ENCODE results near the gene LMNB1. TPM values are rescaled to one million over a fixed set of nuclear protein-coding genes. Genes with fewer than 3 reads are reported as not detected.

LMNB1 gene
- total and polyA plus RNA-seq, 2 experiments from 2014 or later: 20.1 to 269 TPM

- TF ChIP-seq CREB1 (CRISPR knock-in tag; IDR thresholded peaks at IDR 0.05; ENCODE audit: low read depth) (no peak), NANOG (IDR thresholded peaks at IDR 0.05; ENCODE audit: borderline replicate concordance) (no peak)
Measured at GRCh38 chr5:126829098-126829497, 52.2 kb downstream of the LMNB1 start (continued).

- Mint-ChIP-seq H3K36me3 (ENCODE audit: low read depth) (peaks cover 92% of the 10 kb centered on the region), H3K9me3 (no peaks in the 10 kb centered on the region), H3K4me3 (no peak overlapping the region), H3K27ac (no peak overlapping the region), H3K4me1 (peaks cover 17% of the 10 kb centered on the region), H3K27me3 (ENCODE audit: insufficient read depth, low read depth, poor library complexity) (no peaks in the 10 kb centered on the region)
- H3K27me3 ChIP-seq (ENCODE audit: insufficient read depth): no peaks in the 10 kb centered on the region
- peaks cover 31% of the 10 kb centered on the region for H3K4me1 ChIP-seq (ENCODE audit: insufficient read depth)
- H3K79me2 ChIP-seq (replicated peaks; ENCODE audit: insufficient read depth): peaks cover 30% of the 10 kb centered on the region
- no peaks in the 10 kb centered on the region for H3K9me2 ChIP-seq (ENCODE audit: insufficient read depth)
- H3K4me2 ChIP-seq: no peak overlapping the region
- H3F3A ChIP-seq (replicated peaks; ENCODE audit: low read depth): no peaks in the 10 kb centered on the region; the same call in 1 of the 2 replicates
- H3K36me3 ChIP-seq (ENCODE audit: insufficient read depth): peaks cover 62% of the 10 kb centered on the region
- H2AFZ ChIP-seq: no peak overlapping the region
- H3K4me3 ChIP-seq: no peak overlapping the region
- H4K20me1 ChIP-seq (replicated peaks; ENCODE audit: insufficient read depth): peaks cover 2% of the 10 kb centered on the region
- TF ChIP-seq JUNB (IDR thresholded peaks at IDR 0.05; ENCODE audit: unreplicated experiment): no peak
- no peak for TF ChIP-seq CREB1 (CRISPR knock-in tag; IDR thresholded peaks at IDR 0.05; ENCODE audit: low read depth)
- no peak for TF ChIP-seq ZNF114 (CRISPR knock-in tag; IDR thresholded peaks at IDR 0.05)
- TF ChIP-seq POLR2AphosphoS5 (IDR thresholded peaks at IDR 0.05; ENCODE audit: low read depth): no peak
- no peak for TF ChIP-seq CTCF (conservative IDR thresholded peaks at IDR 0.05; ENCODE audit: low read depth in 2 of 2)
- no peak for TF ChIP-seq ZNF331 (CRISPR knock-in tag; IDR thresholded peaks at IDR 0.05; ENCODE audit: low read depth)
- no peak for TF ChIP-seq ETS1 (IDR thresholded peaks at IDR 0.05)
- TF ChIP-seq REST (IDR thresholded peaks at IDR 0.05; ENCODE audit: unreplicated experiment): no peak
- TF ChIP-seq STAT1 (IDR thresholded peaks at IDR 0.05; ENCODE audit: unreplicated experiment): no peak
- no peak for TF ChIP-seq ZNF462 (CRISPR knock-in tag; IDR thresholded peaks at IDR 0.05)
- TF ChIP-seq NANOG (IDR thresholded peaks at IDR 0.05; ENCODE audit: borderline replicate concordance): no peak
- no peak for TF ChIP-seq EZH2phosphoT487 (IDR thresholded peaks at IDR 0.05; ENCODE audit: unreplicated experiment)
- no peak for TF ChIP-seq EZH2 (IDR thresholded peaks at IDR 0.05; ENCODE audit: low read depth, unreplicated experiment)
- ATAC-seq (no peak), DNase-seq (ENCODE audit: low spot score) (no peak)
- no peak overlapping the region; the same call in 1 of the 2 replicates for H3K27ac ChIP-seq (ENCODE audit: low read depth)
Measured at GRCh38 chr5:126830061-126830460, 53.1 kb downstream of the LMNB1 start.

Measured in GM23338 (cell line).